Stimulated activated CD8-positive, alpha-beta memory T cell treated with anti-CD3 and anti-CD28 coated beads, Interleukin-15, amount 100 ng/mL, for 1 hour (primary cell): ENCODE measurements around the gene HK1.
"Not testable (repeated sequence)": the region's sequence is repeated elsewhere in the genome, so short reads cannot be mapped to it uniquely, and the experiment has no call there.

Experiments
- DNase-seq: peaks from one replicate; pipeline ENCODE4 v3.0.0-alpha.2; 2020; ENCODE audit warnings: low read depth

The HK1 gene

DNA sequence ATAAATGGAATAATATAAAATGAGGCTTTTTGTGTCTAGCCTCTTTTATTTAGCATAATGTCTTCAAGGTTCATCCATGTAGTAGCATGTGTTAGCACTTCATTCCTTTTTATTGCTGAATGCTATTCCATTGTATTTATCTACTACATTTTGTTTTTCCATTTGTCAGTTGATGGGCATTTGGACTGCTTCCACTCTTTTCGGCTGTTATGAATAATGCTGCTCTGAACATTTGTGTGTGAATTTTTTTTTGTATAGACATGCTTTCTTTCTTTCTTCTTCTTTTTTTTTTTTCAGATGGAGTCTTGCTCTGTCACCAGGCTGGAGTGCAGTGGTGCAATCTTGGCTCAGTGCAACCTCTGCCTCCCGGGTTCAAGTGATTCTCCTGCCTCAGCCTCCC is 50.6 kb downstream of the HK1 start:
- DNase-seq, result not testable (repeated sequence)

DNA sequence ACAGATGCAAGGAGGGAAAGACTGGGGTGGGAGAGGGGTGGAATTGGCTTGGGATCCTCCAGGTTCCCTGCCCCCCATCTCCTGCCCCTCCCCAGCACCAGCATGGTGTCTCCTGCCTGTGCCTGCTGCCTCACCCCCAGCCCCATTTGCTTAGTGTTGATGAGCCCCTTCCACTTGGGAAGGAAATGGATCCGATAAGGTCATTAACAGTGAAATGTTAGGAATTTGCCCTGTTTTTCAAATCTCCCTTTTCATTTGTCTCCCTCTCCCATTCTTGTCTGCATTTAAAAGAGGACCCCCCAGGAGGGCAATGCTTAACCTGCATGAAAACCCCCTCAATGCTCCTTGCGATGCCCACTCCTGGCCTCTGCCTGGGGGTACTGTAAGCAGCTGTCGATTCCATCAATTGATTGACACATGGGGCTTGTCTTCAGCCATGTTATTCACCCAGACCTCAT is 51.5 kb downstream of the HK1 start:
- no peak for DNase-seq

DNA sequence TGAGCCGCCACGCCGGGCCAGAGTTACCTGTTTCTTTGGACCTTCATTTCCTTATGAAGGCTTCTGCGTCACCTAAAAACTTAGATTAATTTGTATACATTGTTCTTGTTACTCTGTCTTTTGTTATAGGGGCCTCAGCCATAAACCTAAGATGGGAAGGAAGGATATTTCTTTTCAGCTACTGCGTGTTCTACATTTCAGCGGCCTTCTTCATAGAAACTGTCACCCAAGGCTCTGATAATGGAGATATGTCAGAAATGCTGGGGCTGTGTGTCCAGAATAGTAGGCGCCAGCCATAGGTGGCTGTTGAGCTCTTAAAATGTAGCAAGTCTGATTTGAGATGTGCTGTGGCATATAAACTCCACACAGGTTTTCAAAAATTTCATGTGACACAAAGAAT is 52.9 kb downstream of the HK1 start:
- no peak for DNase-seq

DNA sequence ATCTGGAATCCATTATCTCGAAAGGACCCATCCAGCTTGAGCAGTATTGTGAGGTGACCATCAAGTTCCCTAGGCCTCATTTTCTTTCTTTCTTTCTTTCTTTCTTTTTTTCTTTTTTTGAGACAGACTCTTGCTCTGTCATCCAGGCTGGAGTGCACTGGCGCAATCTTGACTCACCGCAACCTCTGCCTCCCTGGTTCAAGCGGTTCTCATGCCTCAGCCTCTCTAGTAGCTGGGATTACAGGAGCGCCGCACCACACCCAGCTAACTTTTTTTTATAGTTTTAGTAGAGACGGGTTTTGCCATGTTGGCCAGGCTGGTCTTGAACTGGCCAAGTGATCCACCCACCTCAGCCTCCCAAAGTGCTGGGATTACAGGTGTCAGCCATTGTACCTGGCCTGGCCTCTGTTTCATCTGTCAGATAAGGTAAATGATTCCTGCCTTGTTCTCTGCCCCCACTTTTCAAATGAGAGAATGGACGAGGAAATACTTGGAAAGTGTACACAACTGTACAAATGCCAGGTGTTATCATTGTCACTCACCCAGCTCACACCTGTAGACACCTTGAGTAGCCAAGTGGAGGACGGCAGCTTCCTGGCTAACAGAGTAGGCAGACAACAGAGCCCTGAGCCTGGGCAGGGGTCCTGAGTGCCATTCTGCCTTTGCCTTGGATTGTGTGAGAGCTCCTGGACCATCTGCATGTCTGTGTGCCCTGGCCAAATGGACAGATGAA is 54.1 kb downstream of the HK1 start:
- DNase-seq, result no peak

DNA sequence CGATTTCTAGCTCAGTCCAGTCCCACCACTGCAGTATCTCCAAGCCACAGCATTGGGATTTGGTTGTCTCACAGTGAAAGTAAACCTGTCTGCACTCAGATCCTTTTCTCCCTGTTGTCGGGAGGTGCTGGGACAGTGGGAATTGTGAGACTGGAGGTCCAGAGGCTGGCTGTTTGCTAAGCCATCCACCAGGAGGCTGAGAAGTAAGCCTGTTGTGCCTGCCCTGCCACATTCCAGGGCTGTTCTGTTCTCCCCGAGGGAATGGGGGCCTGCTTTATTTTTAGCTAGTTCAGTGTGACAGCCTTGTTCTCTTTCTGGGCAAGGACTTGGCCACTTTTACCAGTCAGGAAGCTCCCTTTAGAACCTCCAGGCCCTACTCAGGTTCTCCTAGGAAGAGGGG is 54.9 kb downstream of the HK1 start:
- no peak for DNase-seq

DNA sequence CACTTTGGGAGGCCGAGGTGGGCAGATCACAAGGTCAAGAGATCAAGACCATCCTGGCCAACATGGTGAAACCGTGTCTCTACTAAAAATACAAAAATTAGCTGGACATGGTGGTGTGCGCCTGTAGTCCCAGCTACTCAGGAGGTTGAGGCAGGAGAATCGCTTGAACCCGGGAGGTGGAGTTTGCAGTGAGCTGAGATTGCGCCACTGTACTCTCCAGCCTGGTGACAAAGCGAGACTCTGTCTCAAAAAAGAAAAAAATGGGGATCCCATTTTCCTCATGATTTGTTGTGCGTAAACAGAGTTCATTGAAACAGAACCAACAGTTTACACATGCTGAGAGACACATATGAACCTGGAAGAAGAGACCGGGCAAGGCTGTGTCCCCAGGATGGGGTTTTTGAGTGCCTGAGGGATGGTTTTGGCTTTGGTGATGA is 55.6 kb downstream of the HK1 start:
- DNase-seq, result not testable (repeated sequence)

DNA sequence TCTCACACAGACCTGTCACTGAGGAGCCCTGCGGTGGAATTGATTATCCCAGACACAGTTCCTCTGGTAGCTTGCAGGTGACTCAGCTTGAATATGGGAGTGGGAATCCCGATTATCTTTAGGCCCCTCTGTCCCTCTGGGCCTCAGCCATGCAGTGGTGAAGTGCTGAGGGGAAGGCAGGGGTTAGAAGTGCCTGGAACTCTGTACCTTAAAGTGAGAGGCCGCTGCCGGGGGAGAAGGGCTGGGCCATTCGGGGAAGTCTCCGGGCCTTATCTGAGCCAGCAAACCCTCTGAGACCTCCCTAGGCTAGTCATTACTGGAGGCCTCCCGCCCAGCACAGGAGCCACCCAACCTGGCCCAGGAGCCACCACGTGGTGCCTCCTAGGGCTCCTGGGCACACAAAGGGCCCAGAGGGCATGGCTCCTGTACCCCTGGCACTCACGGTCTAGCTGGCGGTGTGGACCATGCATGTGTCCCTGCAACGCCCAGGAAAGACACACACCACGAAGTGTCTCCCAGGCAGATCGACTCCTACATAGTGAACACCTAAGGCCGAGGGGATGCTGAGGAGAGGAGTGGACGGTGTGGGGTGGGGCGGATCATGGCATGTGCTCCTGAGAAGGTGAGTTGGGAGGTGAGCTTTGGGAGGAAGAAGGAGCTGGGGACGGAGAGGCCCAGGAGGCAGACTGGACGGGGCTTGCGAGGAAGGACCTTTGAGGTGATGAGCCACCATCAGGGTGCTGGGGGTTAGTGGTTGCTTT is 56.2 kb downstream of the HK1 start:
- DNase-seq, result no peak

DNA sequence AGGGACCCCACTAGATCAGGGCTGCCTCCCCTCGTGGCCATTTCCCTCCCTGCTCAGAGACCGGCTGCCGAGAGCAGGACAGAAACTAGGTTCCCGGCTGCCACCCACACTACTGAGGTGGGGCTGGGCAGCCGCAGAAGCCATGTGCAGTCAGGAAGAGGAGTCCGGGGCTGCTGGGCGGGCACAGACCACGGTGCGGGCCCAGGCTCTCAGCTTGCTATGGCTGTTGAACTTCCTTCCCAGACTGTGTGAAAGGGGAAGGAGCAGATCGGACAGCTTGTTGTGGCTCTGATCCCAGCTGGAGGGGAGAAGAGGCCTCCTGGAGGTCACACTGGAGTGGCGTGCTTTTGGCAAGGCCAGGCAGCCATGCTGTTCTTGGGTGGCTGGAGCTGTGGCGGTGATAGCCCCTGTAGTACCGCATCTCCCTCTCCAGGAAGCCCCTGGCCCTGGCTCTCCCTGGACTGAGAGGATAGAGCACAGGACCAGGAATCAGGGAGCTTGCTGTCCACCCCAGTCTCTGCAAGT is 56.8 kb downstream of the HK1 start:
- no peak for DNase-seq

DNA sequence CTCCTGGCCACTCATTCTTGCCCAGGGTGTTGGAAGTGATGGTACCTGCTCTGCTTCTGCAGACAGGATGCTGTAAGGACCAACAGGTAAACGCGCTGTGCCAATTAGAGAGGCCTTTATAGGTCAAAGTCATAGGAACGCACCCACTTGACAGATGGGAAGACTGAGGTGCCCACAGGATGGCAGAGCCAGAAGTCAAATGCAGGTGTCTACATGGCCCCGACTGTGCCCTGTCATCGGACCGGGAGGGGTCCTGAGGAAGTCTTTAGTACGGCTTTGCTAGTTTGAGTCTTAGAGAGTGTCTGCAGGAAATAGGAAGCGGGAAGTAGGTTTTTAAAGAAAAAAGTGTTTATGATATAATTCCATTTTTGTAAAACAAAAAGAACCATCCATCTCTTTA is 57.3 kb downstream of the HK1 start:
- no peak for DNase-seq

DNA sequence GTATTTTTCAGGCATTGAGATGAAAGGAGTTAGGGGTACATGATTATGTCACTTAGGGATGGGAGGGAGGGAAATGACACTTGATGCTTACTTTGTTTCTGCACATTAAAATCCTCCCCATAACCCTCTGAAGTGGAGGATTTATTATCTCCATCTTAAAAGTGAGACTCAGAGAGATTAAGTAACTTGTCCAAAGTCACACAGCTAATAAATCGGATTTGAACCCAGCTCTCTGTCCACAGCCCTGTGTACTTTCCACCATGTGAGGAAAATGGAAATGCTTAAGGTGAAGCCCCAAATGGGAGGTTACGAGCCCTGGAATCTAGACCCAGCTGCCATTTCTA is 58.6 kb downstream of the HK1 start:
- no peak for DNase-seq

DNA sequence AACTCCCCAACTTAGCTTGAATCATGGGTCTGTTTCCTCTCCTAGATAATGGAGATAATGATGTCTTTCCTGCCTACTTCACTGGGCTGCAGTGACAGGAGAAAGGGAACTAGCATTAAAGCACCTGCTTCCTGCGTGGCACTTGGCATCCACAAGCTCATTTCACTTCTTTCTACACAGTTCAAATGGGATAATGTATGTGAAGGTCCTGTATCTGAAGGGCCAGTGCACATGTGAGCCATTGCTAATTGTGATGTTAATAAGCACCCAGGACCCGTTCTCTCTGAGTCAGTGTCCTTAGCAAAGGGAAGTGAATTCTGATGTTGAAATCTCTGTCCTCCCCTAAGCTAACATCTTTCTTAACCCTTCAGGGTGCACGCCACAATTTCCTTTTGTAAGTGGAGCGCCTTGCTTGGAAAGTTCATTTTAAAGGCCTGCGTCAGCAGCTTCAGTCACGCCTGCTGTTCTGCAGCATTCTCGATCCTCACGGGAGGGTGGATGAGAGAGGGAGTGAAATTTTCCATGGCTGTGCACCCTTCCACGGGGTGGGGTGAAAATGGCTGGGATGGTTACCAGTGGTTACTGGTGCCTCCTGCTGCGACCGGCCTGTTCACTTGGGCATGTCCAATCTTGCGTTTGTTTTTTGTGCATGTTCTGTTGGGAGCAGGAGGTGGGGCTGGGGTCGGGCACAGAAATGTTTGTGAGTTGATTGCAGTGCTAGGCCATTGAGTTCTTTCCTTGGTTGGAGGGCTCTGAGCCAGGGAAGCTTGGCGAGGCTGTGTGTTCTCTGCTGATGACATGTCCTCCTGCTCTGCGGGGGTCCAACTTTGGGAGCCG is 59.2 kb downstream of the HK1 start:
- DNase-seq, result no peak

DNA sequence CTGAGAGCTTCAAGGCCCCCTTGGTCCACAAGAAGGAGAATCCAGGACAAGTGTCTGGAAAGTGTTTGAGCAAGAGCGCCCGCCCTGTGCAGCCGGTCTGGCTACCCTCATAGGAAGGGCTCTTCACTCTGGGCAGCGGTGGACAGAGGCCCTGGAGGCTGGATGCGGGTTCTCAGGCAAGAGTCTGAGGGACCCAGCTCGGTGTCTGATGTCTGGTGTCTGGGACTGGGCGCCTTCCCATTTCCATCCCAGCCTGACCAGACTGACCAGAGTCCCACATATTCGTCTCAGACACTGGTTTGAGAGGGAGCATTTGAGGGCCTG is 59.8 kb downstream of the HK1 start:
- no peak for DNase-seq

DNA sequence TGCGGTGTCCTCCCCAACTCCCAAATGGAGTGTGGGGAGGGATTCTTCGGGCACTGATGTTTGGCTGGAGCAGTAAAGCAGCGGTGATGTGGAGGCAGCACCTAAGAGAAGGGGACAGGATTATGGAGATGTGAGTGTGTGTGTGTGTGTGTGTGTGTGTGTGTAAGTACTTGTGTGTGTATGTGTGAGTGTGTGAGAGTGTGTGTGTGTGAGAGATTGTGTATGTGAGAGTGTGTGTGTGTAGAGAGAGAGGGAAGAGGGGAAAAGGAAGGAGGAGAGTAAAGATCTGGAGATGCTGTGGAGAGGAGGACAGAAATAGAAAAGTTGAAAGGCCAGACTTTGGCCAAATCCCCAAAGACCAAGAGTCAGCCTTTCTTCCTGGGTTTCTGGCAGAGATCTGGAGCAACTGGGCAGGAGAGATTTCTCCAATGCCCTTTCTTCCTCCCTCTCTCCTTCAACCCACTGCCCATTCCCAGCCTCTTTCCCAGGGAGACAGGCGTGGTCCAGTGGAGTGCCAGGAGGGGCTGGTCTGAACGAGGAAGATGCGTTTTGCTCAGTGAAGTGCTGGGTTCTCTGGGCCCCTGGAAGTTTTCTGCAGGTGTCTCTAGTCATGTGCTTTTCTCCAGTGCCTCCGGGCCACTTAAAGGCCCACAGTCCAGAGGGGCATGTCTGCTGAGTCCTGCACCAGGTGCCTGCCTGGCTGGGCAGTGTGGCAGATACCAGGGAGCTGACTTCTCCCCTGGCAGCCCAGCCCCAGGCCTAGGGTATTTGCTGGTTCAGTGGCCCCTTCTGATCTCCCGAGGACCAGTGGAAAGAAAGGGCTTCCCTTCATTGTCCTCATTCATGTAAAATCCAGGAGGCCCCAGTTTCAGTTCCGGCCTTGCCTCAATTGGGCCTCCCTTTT is 60.5 kb downstream of the HK1 start:
- DNase-seq, result no peak

DNA sequence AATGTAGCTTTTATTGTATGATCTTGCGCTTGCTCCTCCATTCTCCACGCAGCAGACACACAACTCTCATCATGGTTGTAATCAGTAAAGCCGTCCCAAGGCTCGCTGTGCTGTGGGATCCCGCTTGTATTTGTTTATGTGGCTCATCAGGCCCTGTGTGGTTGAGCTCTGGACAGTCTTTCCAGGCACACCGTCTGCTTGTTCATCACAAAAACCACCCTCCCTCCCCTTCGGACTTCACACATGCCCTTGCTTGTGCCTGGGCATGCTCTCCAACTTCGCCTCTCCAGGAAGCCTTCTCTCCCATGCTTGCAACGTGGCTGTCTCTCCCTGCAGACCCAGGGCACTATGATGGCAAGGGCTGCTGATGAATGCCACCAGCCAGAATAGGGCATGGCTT is 62.4 kb downstream of the HK1 start:
- no peak for DNase-seq

DNA sequence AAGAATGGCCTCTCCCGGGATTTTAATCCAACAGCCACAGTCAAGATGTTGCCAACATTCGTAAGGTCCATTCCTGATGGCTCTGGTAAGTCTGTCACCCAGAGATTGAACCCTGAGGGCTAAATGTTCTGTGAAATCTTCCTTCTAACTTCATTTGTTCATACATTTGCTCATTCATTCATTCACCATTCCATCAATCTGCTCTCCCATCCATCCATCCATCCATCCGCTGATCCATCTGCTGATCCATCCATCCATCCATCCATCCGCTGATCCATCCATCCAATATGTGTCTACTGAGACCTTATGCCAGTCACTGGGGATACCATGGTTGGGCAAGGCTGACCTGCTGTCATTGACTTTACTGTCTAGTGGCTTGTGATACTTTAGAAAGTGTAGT is 65.6 kb downstream of the HK1 start:
- DNase-seq, result no peak

DNA sequence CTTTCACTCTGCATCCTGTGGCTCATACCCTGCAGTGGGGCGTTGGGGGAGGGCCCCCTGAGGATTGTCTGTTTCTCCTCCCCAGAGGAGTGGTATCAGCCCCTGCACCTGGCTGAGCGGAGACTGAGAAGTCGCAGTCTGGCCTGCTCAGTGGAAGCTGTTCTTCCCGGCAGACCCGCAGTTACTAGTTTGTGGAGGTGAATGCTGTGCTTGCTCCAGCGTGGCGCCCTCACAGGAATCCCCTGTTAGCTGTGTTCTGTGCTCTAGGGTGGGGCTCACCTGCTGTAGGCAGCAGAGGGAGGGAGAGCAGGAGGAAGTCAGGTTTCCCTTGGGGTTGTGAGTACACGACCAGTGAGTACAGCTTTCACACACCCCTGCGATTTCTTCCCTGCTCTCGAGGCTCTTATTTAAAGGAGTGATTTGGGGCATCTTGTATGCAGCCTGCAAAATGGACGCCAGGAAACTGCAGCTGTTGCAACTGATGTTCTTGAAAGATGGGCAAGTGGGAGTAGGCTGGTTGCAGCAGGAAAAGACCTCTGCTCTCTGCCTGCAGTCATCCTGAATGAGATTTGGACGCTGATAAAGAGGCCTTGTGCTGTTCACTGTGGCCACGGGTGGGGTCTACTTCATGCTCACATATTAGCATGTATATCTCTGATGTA is 66.4 kb downstream of the HK1 start:
- DNase-seq, result no peak

DNA sequence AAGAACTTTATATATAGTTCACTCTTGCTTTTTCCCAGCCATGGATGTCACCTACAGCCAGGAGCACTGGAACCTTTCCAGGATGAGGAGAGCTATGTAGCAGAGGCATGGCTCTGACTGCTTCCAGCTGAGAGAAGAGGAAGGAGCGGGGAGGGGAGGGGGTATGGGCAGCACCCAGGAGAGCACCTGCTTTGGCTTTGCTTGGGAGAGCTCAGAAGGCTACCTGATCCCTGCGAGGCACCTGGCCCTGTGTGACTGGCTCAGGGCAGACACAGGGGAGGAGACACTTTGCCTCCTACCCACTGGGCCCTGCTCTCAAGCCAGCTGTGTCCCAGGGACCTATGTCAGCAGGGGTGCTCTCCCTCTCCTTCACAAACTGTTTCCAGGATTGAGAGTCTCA is 67.1 kb downstream of the HK1 start:
- DNase-seq, result no peak

DNA sequence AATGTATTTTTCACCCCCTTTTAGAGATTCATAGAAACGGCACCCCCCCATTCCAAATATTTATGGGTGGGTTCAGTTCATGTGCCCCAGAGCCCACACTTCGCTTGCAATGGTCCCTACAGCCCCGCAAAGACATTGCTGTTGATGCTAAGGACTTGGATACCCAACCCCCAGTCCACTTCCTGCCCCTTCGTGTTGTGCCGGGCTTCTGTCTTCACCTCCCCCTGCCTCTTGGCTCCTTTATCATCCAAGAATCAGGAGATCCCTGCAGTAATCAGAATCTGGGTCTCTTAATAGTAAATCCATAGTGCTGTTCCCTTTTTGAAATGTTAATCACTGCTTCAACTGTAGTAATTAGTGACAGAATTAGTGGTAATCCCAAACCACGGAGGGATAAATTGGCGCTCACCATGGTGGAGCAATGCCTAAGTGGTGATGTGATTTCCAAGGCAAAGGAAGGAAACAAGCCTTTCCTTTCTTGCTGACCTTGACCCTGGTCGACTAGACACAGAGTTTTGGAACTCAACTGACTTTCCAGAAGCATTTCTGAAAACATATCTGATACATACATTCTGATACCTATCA is 67.7 kb downstream of the HK1 start:
- no peak for DNase-seq

DNA sequence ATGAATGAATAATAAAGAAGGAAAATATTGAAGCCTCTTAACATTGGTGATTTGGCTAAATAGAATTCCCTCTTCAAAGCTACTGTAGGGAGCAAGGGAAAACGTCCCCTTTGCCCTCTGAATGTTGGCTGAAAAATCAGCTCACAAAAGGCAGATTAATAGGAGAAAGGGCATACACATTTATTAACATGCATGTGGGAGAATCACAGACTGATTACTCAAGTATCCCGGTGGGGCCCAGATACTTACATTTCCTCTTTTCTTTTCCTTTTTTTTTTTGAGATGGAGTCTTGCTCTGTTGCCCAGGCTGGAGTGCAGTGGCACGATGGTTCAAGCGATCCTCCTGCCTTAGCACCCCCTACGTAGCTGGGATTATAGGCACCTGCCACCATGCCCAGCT is 68.5 kb downstream of the HK1 start:
- DNase-seq, result no peak

DNA sequence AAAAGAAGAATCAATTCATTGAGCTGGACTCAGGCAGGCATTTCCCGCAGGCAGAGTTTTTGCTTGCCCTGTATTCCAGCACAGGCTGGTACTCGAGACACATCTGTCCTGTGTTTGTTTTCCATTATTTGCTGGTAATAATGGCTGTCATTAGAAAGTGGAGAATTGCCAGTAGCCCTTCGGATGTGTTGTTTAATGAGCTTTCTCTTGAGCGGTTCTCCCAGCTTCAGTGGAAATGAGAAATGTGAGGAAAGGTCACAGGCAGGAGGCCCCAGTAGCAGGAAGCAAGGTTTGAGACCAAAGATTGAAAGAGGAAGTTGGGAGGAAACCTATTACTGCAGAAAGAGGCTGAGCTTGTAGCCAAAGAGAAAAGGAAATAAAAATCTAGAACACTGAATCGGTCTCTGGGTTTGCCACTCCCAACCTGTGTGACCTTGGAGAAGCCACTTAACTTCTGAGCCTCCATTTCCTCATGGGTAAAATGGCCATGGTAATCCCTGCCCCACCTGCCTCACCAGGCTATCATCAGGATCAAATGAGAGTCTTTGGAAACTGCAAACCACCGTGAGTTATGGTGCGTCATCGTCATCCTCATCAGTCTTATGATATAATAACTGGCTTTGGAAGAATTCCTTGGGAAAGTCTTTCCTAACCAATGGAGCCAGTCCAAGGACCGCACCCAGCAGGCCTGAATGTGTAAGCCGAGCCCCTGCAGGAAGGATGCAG is 70.7 kb downstream of the HK1 start:
- no peak for DNase-seq
